T1000 (cell line): Measurements from ENCODE around the gene NLRP7.
"Not testable (repeated sequence)": the region's sequence is repeated elsewhere in the genome, so short reads cannot be mapped to it uniquely, and the experiment has no call there.

ENCODE experiments used
- DNase-seq: peaks from one replicate; lab custom pipeline; 2025; ENCODE audit warnings: mixed read lengths; lab: John Stamatoyannopoulos, UW

Gene NLRP7

DNA sequence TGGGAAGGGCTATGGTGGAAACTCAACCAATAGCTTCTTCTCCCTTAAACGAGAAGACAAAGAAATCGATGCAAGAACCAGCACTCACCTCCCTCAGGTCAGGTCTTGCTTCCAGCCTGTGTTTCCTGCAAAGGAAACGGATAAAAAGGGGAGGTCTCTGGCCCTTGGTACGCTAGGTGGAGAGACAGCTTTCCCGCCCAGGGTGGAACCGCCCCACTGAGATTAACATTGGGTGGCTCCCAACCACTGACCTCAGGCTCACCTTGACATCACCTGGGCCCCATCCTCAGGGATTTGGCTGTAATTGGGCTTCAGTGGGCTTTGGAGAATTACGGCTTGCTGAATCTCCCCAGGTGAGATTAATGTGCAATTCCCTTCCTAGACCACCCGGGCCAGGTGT lies at the start of gene NLRP7:
TSS of gene NLRP7 (minus strand) at position 150 of the 400 bp plus-strand sequence.
- no peak for DNase-seq

DNA sequence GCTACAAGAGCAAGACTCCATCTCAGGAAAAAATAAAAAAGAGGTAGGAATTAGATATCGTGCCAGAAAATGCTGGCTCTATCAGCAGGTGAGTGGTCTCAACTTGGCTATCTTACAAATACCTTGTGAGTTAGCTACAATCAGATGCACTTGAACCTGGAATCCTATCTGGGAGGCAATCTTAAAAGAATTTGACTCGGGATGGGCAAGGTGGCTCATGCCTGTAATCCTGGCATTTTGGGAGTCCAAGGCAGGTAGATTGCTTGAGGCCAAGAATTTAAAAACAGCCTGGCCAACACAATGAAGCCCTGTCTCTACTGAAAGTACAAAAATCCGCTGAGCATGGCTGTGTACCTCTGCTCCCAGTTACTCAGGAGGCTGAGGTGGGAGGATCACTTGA lies 48.2 kb upstream of the NLRP7 start:
- no peak for DNase-seq

- not testable (repeated sequence) for DNase-seq
These were observed 42.2 kb upstream of the NLRP7 start for GRCh38 chr19:54989531-54989930.

GRCh38 chr19:54982562-54982961 lies 35.2 kb upstream of the NLRP7 start:
- DNase-seq, result not testable (repeated sequence)

- not testable (repeated sequence) for DNase-seq
These were observed 26.1 kb upstream of the NLRP7 start for GRCh38 chr19:54973229-54974090.

DNA sequence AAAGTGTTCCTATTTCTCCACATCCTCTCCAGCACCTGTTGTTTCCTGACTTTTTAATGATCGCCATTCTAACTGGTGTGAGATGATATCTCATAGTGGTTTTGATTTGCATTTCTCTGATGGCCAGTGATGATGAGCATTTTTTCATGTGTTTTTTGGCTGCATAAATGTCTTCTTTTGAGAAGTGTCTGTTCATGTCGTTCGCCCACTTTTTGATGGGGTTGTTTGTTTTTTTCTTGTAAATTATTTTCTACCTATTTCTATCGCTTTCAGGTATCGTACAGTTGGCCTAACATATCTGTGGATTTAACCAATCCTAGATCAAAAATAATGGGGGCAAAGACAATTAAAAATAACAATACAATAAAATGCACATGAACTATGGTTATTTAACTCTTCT lies 24.1 kb upstream of the NLRP7 start:
- DNase-seq, result not testable (repeated sequence)

GRCh38 chr19:54969647-54970046 lies 22.3 kb upstream of the NLRP7 start:
- no peak for DNase-seq

DNA sequence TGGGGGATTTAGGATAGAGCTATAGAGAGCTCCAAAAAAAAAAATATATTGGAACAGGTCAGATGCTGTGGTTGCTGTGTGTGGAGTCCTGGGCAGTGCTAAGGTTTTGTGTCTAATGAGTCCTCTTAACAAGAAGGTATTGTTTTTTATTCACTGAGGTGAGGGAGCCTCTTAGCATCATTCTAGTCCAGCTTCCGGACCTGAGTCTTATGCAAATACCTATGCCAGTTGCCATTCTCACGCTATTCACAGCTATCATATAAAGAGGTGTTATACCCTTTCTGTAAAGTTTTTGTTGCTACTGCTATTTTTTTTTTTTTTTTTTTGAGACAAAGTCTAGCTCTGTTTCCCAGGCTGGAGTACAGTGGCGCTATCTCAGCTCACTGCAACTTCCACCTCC lies 20.3 kb upstream of the NLRP7 start:
- DNase-seq, result no peak

DNA sequence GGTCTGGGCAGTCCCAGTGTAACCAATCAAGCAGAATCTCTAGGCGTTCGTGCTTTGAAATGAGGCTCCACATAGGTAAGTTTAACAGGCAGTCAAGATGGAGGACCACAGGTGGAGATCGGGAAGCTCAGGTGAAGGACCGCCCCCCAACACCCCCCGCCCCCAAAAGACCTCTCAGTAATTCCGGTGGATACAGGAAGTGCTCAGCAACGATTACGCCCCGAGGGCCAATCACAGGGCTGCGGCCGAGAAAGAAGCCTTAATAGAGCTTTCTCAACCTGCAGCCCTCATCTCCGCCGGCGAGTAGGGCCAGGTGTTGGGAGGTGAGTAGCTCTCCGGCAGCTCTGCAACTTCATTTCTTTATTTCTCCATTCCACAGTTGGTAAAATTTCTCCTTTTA lies 17.7 kb upstream of the NLRP7 start:
- DNase-seq, result not testable (repeated sequence)

DNA sequence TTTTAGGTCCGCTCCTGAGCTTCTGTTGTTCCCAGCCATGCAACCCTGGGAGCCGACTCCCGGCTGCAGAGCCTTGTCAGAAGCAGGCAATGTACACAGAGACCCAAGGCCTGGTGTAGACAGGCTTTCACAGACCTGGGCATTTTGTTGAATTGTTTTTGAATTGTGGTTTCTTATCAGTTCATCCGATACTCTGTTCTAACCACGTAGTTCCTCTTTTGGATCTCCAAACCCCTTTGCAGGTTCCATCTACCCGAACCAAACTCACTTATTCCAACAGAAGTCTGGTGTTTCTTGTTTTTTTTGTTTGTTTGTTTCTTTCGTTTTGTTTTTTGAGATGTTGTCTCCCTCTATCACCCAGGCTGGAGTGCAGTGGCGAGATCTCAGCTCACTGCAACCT lies 12.5 kb upstream of the NLRP7 start:
- DNase-seq, result no peak

- no peak for DNase-seq
These were observed 8.0 kb upstream of the NLRP7 start for GRCh38 chr19:54955376-54955775.

DNA sequence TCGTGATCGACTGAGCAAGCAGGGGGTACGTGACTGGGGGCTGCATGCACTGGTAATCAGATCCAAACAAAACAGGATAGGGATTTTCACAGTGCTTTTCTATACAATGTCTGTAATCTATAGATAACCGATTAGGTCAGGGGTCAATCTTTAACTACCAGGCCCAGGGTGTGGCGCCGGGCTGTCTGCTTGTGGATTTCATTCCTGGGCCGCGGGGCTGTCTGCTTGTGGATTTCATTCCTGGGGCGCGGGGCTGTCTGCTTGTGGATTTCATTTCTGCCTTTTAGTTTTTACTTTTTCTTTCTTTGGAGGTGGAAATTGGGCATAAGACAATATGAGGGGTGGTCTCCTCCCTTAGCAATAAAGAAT lies 6.0 kb upstream of the NLRP7 start:
- DNase-seq, result not testable (repeated sequence)

GRCh38 chr19:54952591-54953344 lies 5.4 kb upstream of the NLRP7 start:
- no peak for DNase-seq

- DNase-seq, result not testable (repeated sequence)
These were observed 3.2 kb upstream of the NLRP7 start for GRCh38 chr19:54950580-54950979.

GRCh38 chr19:54949412-54949811 lies 2.1 kb upstream of the NLRP7 start:
- no peak for DNase-seq

- DNase-seq, result not testable (repeated sequence)
These were observed 3.5 kb downstream of the NLRP7 start for GRCh38 chr19:54943772-54944361.

DNA sequence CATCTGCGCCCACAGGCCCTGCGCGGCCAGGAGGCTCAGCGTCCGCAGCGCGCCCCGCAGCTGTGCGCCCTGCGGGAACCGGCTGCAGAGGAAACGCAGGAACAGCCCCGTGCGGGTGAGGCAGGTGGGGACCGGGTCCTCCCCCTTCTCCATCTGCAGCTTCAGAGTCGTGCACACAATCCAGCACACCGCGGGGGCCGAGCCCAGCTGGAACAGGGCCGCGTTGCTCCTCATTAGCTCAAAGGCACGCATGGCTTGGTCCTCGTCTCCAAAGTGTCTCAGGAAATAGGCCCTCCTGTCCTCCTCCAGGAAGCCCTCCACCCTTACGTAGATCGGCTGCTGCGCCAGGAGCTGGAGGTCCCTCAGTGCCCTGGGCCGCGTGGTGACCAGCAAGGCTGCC lies 7.8 kb downstream of the NLRP7 start:
- DNase-seq, result not testable (repeated sequence)

GRCh38 chr19:54938906-54939305 lies 8.4 kb downstream of the NLRP7 start:
- no peak for DNase-seq

DNA sequence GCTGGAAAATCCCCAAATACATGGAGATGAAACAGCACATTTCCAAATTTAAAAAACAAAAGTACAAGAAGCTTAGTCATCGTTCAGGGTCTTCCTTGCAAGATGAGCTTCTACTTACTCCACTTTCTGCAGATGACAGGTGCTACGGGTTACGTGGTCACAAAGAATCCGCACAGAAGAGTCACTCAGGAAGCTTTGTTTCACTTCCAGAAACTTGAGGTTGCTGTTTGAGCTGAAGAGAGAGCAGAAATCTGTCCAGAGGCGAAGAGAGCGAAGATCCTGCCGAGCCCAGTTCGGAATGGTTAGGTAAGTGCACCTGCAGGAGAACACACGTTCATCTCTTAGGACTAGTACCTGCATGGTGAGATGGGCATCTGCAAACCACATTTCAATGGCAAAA lies 9.4 kb downstream of the NLRP7 start:
- DNase-seq, result no peak

DNA sequence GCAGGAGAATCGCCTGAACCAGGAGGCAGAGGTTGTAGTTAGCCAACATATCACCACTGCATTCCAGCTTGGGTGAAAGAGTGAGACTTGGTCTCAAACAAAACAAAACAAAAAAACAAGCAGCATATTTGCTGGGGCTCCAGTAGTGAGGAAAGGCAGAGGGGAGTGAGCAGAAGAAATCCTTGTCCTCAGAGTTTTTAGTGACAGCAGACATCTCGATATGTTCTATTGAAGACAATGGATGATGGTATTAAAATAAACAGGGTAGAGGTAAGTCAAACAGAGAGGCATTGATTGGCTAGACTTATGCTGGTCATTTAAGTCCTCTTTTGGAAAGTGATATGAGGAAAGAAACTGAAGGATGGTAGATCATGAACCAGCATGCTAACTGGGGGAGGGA lies 19.0 kb downstream of the NLRP7 start:
- no peak for DNase-seq

DNA sequence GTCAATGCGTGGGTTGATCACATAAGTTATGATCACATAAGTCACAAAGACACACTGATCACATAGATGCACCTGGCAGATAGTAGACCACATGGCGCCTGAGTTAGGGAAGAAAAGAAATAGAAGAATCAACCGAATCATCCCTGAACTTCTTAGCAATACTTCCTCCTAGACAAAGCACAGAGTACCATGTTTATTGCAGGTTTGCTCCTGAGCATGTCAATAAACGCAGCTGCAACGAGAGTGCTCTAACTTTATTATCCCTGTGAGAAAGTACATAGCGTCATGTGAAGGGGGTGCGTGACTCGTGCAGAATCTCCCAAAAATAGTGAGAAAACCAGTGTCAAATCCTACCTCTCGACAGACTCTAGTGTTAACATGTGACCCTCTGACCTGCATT lies 24.1 kb downstream of the NLRP7 start:
- DNase-seq, result no peak

GRCh38 chr19:54921082-54921481 lies 26.2 kb downstream of the NLRP7 start:
- no peak for DNase-seq
